ENCODE results near the gene SPDEF.

GRCh38 chr6:34506718-34507117 lies 49.4 kb downstream of the SPDEF start:
- TF ChIP-seq CTCF (IDR thresholded peaks at IDR 0.05), result no peak
- TF ChIP-seq POLR2A (IDR thresholded peaks at IDR 0.05), result no peak

Measured in body of pancreas (tissue), 4 donors.